ENCODE results near the gene SHC4. TPM values are rescaled to one million over a fixed set of nuclear protein-coding genes. Genes with fewer than 3 reads are reported as not detected.

The SHC4 gene
- polyA plus RNA-seq, 1 donor (not counting 4 experiments of a cell fraction or from before 2014, with no cell fraction given): 0.94 TPM

GRCh38 chr15:48796521-48796920 lies 167.2 kb downstream of the SHC4 start:
- FAIRE-seq (no peak), DNase-seq (ENCODE audit: low read depth, low spot score) (no peak)
- no peak overlapping the region for H3K27ac ChIP-seq (ENCODE audit: control insufficient read depth, insufficient read depth, low read length)
- peaks cover 2% of the 10 kb centered on the region for H3K79me2 ChIP-seq (ENCODE audit: control insufficient read depth, insufficient read depth, low read length)
- no peaks in the 10 kb centered on the region for H4K20me1 ChIP-seq (ENCODE audit: control insufficient read depth, extremely low read depth, insufficient read depth, low read length)
- no peaks in the 10 kb centered on the region for H3K4me1 ChIP-seq (ENCODE audit: control insufficient read depth, extremely low read depth, insufficient read depth, low read length)
- dilution Hi-C loops (cut with MboI; ENCODE audit: extremely low pct_ligation_motif_present, low sequenced_read_pairs): no loop called here
- H3K4me2 ChIP-seq (ENCODE audit: control insufficient read depth, extremely low read depth, insufficient read depth, low read depth, low read length): no peak overlapping the region
- no peak overlapping the region for H3K4me3 ChIP-seq (ENCODE audit: control insufficient read depth in 2 of 3, extremely low read depth in 1 of 3, insufficient read depth in 2 of 3, low read depth in 1 of 3, low read length in 3 of 3)
- H3K9ac ChIP-seq (ENCODE audit: control insufficient read depth, extremely low read depth, insufficient read depth, low read length): no peak overlapping the region
- no peaks in the 10 kb centered on the region for H3K27me3 ChIP-seq (ENCODE audit: control insufficient read depth, extremely low read depth, insufficient read depth, low read length)
- TF ChIP-seq EZH2 (IDR thresholded peaks at IDR 0.05; ENCODE audit: low read length) (no peak), CTCF (optimal IDR thresholded peaks at IDR 0.05 in 1 of 3, IDR thresholded peaks at IDR 0.05 in 1 of 3, conservative IDR thresholded peaks at IDR 0.05 in 1 of 3; ENCODE audit: extremely low read depth in 1 of 3, insufficient read depth in 2 of 3, low read length in 3 of 3) (no peak)
- no peaks in the 10 kb centered on the region for H3K9me3 ChIP-seq (ENCODE audit: control insufficient read depth, low read depth, low read length)
- no peaks in the 10 kb centered on the region for H3K9me1 ChIP-seq (ENCODE audit: control insufficient read depth, extremely low read depth, insufficient read depth, low read length)
- no peak overlapping the region for H2AFZ ChIP-seq (ENCODE audit: control insufficient read depth, low read length)
- H3K36me3 ChIP-seq (ENCODE audit: control insufficient read depth in 2 of 2, extremely low read depth in 1 of 2, insufficient read depth in 2 of 2, low read length in 2 of 2): peaks cover 0 to 2% of the 10 kb centered on the region in 2 experiments

- no peak for FAIRE-seq
These were observed 167.8 kb downstream of the SHC4 start for GRCh38 chr15:48795901-48796300.

More at GRCh38 chr15:48795901-48796300, 167.8 kb downstream of the SHC4 start:
- no peaks in the 10 kb centered on the region for H3K27me3 ChIP-seq (ENCODE audit: control insufficient read depth, extremely low read depth, insufficient read depth, low read length)
- no peaks in the 10 kb centered on the region for H4K20me1 ChIP-seq (ENCODE audit: control insufficient read depth, extremely low read depth, insufficient read depth, low read length)
- no peak overlapping the region for H3K27ac ChIP-seq (ENCODE audit: control insufficient read depth, insufficient read depth, low read length)
- peaks cover 2% of the 10 kb centered on the region for H3K79me2 ChIP-seq (ENCODE audit: control insufficient read depth, insufficient read depth, low read length)
- no peak overlapping the region for H3K9ac ChIP-seq (ENCODE audit: control insufficient read depth, extremely low read depth, insufficient read depth, low read length)
- peaks cover 0 to 2% of the 10 kb centered on the region in 2 experiments for H3K36me3 ChIP-seq (ENCODE audit: control insufficient read depth in 2 of 2, extremely low read depth in 1 of 2, insufficient read depth in 2 of 2, low read length in 2 of 2)
- H3K4me3 ChIP-seq (ENCODE audit: control insufficient read depth in 2 of 3, extremely low read depth in 1 of 3, insufficient read depth in 2 of 3, low read depth in 1 of 3, low read length in 3 of 3): no peak overlapping the region
- H3K4me1 ChIP-seq (ENCODE audit: control insufficient read depth, extremely low read depth, insufficient read depth, low read length): no peaks in the 10 kb centered on the region
- dilution Hi-C loops (cut with MboI; ENCODE audit: extremely low pct_ligation_motif_present, low sequenced_read_pairs): no loop called here
- no peak overlapping the region for H3K4me2 ChIP-seq (ENCODE audit: control insufficient read depth, extremely low read depth, insufficient read depth, low read depth, low read length)
- no peaks in the 10 kb centered on the region for H3K9me1 ChIP-seq (ENCODE audit: control insufficient read depth, extremely low read depth, insufficient read depth, low read length)
- H2AFZ ChIP-seq (ENCODE audit: control insufficient read depth, low read length): no peak overlapping the region
- no peak for DNase-seq (ENCODE audit: low read depth, low spot score)
- no peaks in the 10 kb centered on the region for H3K9me3 ChIP-seq (ENCODE audit: control insufficient read depth, low read depth, low read length)
- TF ChIP-seq EZH2 (IDR thresholded peaks at IDR 0.05; ENCODE audit: low read length) (no peak), CTCF (optimal IDR thresholded peaks at IDR 0.05 in 1 of 3, IDR thresholded peaks at IDR 0.05 in 1 of 3, conservative IDR thresholded peaks at IDR 0.05 in 1 of 3; ENCODE audit: extremely low read depth in 1 of 3, insufficient read depth in 2 of 3, low read length in 3 of 3) (no peak)
